Thyroid gland (tissue), 4 donors: ENCODE measurements around the gene OSBP2. TPM values are rescaled to one million over a fixed set of nuclear protein-coding genes. Genes with fewer than 3 reads are reported as not detected.
"Not testable (repeated sequence)": the region's sequence is repeated elsewhere in the genome, so short reads cannot be mapped to it uniquely, and the experiment has no call there.

Source experiments
- DNase-seq, 2 donors: peaks; one replicate each; pipeline ENCODE4 v3.0.0-alpha.2; 2019
- H3K27ac ChIP-seq, 3 donors: fragments of 200-600 bp; sonication (generic); 1 replicate in 2 of 3; 2 replicates in 1 of 3; pipeline ENCODE4 v1.5.1; 2016 to 2019; ENCODE audit warnings: mild to moderate bottlenecking in 1 of 3, moderate library complexity in 1 of 3
- H3K27me3 ChIP-seq: fragments of 200-600 bp; sonication (generic); one replicate; pipeline ENCODE4 v1.5.1; 2019
- H3K36me3 ChIP-seq, 2 donors: fragments of 200-600 bp; sonication (generic); one replicate each; pipeline ENCODE4 v1.5.1; 2016 to 2019
- H3K4me1 ChIP-seq, 2 donors: fragments of 200-600 bp; sonication (generic); one replicate each; pipeline ENCODE4 v1.5.1; 2017 to 2019
- H3K4me3 ChIP-seq, 3 donors: fragments of 200-600 bp; sonication (generic); replicated peaks in 1 of 3; 1 replicate in 2 of 3; 2 replicates in 1 of 3; pipeline ENCODE4 v1.5.1; 2016; ENCODE audit warnings: mild to moderate bottlenecking in 1 of 3
- H3K9me3 ChIP-seq: fragments of 200-600 bp; sonication (generic); one replicate; pipeline ENCODE4 v1.5.1; 2017
- CTCF ChIP-seq, 6 experiments: fragments of 200-600 bp in 3 of 6; fragments of 450-650 bp in 3 of 6; sonication (generic) in 3 of 6; IDR thresholded peaks; one replicate each; pipeline ENCODE4 v1.5.1; 2016 to 2019; ENCODE audit warnings: antibody characterized with exemption in 6 of 6, mild to moderate bottlenecking in 2 of 6, inconsistent platforms in 1 of 6, moderate library complexity in 1 of 6
- POLR2A ChIP-seq, 2 donors: fragments of 450-650 bp; IDR thresholded peaks; one replicate each; pipeline ENCODE4 v1.6.1; 2017; ENCODE audit warnings: antibody characterized with exemption in 2 of 2, mild to moderate bottlenecking in 2 of 2, moderate library complexity in 1 of 2
- WGBS, 2 donors: methylation state at CpG; one replicate each; pipeline ENCODE4 v1.1.5; 2017; 5-methylcytosine and 5-hydroxymethylcytosine counted together
- intact Hi-C: fragments of 100-400 bp; cut with DNase I; formaldehyde crosslinking; loops from one replicate; pipeline ENCODE4 v1.15.1; 2023
- total RNA-seq, 4 donors: library from RNA; depleted of rRNA; stranded (reverse); fragments of >200 nt; gene quantifications; one replicate each; pipeline ENCODE4 v1.2.3, GENCODE V29; 2016

Gene OSBP2
- total RNA-seq, 4 donors from 2014 or later, result 7.8 to 13.4 (median 11.5) TPM

DNA sequence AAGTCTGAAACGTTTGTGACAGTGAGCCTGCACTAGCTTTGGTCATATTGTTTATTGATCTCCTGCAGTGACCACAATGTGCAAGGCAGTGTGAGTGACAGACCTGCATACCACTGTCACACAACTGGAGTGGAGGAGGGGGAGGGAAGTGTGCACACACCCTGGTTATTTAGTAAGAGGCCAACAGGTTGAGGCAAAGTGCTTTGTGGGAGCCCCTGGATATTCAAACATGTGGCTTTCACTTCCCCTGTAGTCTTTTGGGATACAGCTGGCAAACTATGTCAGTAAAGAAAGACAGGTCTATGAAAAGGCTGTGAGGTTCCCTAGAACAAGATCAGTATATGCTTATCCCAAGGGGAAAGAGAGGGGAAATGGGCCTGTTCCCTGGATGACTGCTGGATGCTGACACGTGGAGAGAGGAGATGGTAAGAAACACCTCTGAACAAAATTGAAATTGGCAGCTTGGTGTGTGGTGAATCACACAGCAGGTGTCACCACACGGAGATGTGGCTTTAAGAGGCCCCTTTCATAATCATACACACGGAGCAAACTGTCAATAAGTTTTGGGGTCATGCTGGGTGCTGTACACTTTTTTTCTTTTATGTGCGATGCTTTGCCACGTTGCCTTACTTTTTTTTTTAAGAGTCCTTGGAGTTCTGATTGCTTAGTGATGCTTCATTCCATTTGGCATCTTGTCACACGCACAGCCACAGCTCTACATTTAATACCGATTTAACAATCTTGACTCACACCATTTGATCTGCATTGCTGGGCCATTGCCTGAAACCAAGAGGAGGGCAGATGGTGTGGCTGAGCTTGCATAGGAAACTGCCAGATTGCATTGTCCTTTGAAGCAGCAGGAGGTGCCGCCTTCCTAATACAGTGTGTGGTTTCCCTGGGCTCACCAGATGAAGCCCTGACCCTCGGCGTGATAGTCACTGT lies 11.3 kb downstream of the OSBP2 start:
- 70% methylated on average over 11 of the region's 11 CpGs for WGBS, 2 donors
- Histone ChIP-seq H3K27me3 (no peaks in the 10 kb centered on the region), H3K27ac (no peak overlapping the region), H3K4me1 (no peaks in the 10 kb centered on the region), H3K4me3 (no peak overlapping the region), H3K36me3 (no peaks in the 10 kb centered on the region), H3K9me3 (no peaks in the 10 kb centered on the region)
- DNase-seq, result no peak
- TF ChIP-seq POLR2A (IDR thresholded peaks at IDR 0.05), result no peak
- no peak for TF ChIP-seq CTCF (IDR thresholded peaks at IDR 0.05)
- intact Hi-C loops, result no loop called here

DNA sequence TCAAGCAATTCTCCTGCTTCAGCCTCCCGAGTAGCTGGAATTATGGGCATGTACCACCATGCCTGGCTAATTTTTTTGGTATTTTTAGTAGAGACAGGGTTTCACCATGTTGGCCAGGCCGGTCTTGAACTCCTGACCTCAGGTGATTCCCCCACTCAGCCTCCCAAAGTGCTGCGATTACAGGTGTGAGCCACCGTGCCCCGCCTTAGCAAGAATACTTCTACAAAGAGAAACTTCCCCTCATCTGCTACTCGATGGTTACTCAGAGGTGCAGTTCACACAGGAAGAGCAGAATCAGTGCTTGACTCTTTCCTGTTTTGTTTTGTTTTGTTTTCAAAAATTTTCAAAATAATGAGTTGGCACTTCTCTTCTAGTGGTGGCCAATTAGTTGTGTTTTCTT lies 15.3 kb downstream of the OSBP2 start:
- intact Hi-C loops, H3K9me3 ChIP-seq, H3K4me3 ChIP-seq, H3K27me3 ChIP-seq, H3K4me1 ChIP-seq, DNase-seq, H3K36me3 ChIP-seq, H3K27ac ChIP-seq: not testable (repeated sequence)
- 88 to 89% methylated on average over 6 of the region's 6 CpGs for WGBS, 2 donors

GRCh38 chr22:30712094-30712493 lies 17.4 kb downstream of the OSBP2 start:
- intact Hi-C loops, result no loop called here

DNA sequence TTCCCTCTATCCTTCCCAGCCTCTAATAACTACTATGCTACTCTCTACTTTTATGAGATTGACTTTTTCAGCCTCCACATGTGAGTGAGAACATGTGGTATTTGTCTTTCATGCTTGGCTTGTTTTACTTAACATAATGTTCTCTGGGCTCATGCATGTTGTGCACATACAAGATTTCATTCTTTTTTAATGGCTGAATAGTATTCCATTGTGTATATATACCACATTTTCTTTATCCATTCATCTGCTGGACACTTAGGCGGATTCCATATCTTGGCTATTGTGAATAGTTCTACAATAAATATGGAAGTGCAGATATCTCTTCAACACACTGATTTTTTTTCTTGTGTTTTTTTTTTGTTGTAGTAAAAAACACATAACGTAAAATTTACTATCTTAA lies 19.4 kb downstream of the OSBP2 start:
- no peaks in the 10 kb centered on the region for H3K36me3 ChIP-seq
- H3K9me3 ChIP-seq, result no peaks in the 10 kb centered on the region
- no peak for DNase-seq
- H3K27me3 ChIP-seq, result no peaks in the 10 kb centered on the region
- H3K4me1 ChIP-seq, result no peaks in the 10 kb centered on the region
- WGBS, 2 donors, result 96 to 97% methylated on average over 2 of the region's 2 CpGs
- no peak overlapping the region for H3K27ac ChIP-seq
- intact Hi-C loops, result no loop called here
- no peak for TF ChIP-seq POLR2A (IDR thresholded peaks at IDR 0.05)
- TF ChIP-seq CTCF (IDR thresholded peaks at IDR 0.05), result no peak
- no peak overlapping the region for H3K4me3 ChIP-seq

More at GRCh38 chr22:30712094-30712493, 17.4 kb downstream of the OSBP2 start:
- H3K4me1 ChIP-seq, result no peaks in the 10 kb centered on the region
- no peak overlapping the region for H3K4me3 ChIP-seq
- H3K9me3 ChIP-seq, result no peaks in the 10 kb centered on the region
- WGBS, 2 donors, result 100% methylated on average over 1 of the region's 1 CpG
- H3K36me3 ChIP-seq, result no peaks in the 10 kb centered on the region
- no peak overlapping the region for H3K27ac ChIP-seq
- TF ChIP-seq CTCF (IDR thresholded peaks at IDR 0.05), result no peak
- no peak for TF ChIP-seq POLR2A (IDR thresholded peaks at IDR 0.05)
- no peaks in the 10 kb centered on the region for H3K27me3 ChIP-seq
- DNase-seq, result no peak

GRCh38 chr22:30717331-30717921 lies 22.8 kb downstream of the OSBP2 start:
- DNase-seq, result no peak
- Histone ChIP-seq H3K4me3 (no peak overlapping the region), H3K27ac (no peak overlapping the region), H3K4me1 (no peaks in the 10 kb centered on the region), H3K36me3 (no peaks in the 10 kb centered on the region), H3K9me3 (no peaks in the 10 kb centered on the region), H3K27me3 (no peaks in the 10 kb centered on the region)
- 75 to 80% methylated on average over 4 of the region's 4 CpGs for WGBS, 2 donors
- intact Hi-C loops, result no loop called here
- no peak for TF ChIP-seq CTCF (IDR thresholded peaks at IDR 0.05)
- TF ChIP-seq POLR2A (IDR thresholded peaks at IDR 0.05), result no peak
